Lower leg skin (tissue), 4 donors: ENCODE measurements around the gene MINDY4. TPM values are rescaled to one million over a fixed set of nuclear protein-coding genes. Genes with fewer than 3 reads are reported as not detected.

Source experiments
- DNase-seq, 2 donors: peaks; one replicate each; pipeline ENCODE4 v3.0.0-alpha.2; 2019; ENCODE audit warnings: low spot score in 2 of 2
- H3K4me3 ChIP-seq: fragments of 200-600 bp; sonication (generic); 2 replicates; pipeline ENCODE4 v1.5.1; 2017; ENCODE audit warnings: mild to moderate bottlenecking, low read depth; ENCODE audit not compliant: poor library complexity, severe bottlenecking
- POLR2A ChIP-seq, 2 donors: fragments of 450-650 bp; IDR thresholded peaks; one replicate each; pipeline ENCODE4 v1.6.1; 2016 to 2017; ENCODE audit warnings: antibody characterized with exemption in 2 of 2, mild to moderate bottlenecking in 1 of 2, moderate library complexity in 1 of 2
- WGBS, 2 donors: methylation state at CpG; one replicate each; pipeline ENCODE4 v1.1.5; 2018; 5-methylcytosine and 5-hydroxymethylcytosine counted together
- intact Hi-C: fragments of 100-400 bp; cut with DNase I; formaldehyde crosslinking; loops from one replicate; pipeline ENCODE4 v1.15.0; 2023; ENCODE audit warnings: low total_unique reads
- total RNA-seq, 4 donors: library from RNA; depleted of rRNA; stranded (reverse); fragments of >200 nt; gene quantifications; one replicate each; pipeline ENCODE4 v1.1.0, GENCODE V29; 2016
- TF ChIP-seq, protein P1 (sequence below), 3 donors: fragments of 450-650 bp; IDR thresholded peaks; one replicate each; pipeline ENCODE4 v1.5.1; 2016; ENCODE audit warnings: antibody characterized with exemption in 3 of 3, mild to moderate bottlenecking in 3 of 3, moderate library complexity in 2 of 3

MINDY4 gene
- total RNA-seq, 4 donors from 2014 or later: 4.0 to 4.7 (median 4.4) TPM

DNA sequence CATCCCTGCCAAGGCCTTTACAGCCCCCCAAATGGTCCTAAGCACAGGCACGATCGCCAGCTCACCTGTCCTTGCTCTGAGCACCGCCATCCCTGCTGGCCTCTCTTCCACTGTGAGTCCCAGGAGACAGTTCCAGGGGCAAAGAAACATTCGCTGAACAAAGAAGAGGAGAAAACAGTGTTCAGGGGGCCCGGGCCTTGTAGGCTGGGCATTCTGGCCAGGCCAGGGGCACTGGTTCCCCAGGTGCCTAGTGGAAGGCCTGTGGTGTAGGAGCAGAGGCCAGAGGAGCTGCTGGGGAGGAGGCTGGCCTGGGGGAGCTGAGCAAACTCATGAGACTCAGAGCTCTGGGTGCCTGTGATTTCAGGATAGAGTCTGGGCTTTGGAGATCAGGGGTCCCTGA is 163.0 kb downstream of the MINDY4 start:
- intact Hi-C loops: no loop called here
- 89 to 93% methylated on average over 5 of the region's 5 CpGs for WGBS, 2 donors
- no peak for DNase-seq
- no peak overlapping the region for H3K4me3 ChIP-seq
- TF ChIP-seq, protein P1, sequence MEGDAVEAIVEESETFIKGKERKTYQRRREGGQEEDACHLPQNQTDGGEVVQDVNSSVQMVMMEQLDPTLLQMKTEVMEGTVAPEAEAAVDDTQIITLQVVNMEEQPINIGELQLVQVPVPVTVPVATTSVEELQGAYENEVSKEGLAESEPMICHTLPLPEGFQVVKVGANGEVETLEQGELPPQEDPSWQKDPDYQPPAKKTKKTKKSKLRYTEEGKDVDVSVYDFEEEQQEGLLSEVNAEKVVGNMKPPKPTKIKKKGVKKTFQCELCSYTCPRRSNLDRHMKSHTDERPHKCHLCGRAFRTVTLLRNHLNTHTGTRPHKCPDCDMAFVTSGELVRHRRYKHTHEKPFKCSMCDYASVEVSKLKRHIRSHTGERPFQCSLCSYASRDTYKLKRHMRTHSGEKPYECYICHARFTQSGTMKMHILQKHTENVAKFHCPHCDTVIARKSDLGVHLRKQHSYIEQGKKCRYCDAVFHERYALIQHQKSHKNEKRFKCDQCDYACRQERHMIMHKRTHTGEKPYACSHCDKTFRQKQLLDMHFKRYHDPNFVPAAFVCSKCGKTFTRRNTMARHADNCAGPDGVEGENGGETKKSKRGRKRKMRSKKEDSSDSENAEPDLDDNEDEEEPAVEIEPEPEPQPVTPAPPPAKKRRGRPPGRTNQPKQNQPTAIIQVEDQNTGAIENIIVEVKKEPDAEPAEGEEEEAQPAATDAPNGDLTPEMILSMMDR (IDR thresholded peaks at IDR 0.05): no peak
- TF ChIP-seq POLR2A (IDR thresholded peaks at IDR 0.05): no peak

DNA sequence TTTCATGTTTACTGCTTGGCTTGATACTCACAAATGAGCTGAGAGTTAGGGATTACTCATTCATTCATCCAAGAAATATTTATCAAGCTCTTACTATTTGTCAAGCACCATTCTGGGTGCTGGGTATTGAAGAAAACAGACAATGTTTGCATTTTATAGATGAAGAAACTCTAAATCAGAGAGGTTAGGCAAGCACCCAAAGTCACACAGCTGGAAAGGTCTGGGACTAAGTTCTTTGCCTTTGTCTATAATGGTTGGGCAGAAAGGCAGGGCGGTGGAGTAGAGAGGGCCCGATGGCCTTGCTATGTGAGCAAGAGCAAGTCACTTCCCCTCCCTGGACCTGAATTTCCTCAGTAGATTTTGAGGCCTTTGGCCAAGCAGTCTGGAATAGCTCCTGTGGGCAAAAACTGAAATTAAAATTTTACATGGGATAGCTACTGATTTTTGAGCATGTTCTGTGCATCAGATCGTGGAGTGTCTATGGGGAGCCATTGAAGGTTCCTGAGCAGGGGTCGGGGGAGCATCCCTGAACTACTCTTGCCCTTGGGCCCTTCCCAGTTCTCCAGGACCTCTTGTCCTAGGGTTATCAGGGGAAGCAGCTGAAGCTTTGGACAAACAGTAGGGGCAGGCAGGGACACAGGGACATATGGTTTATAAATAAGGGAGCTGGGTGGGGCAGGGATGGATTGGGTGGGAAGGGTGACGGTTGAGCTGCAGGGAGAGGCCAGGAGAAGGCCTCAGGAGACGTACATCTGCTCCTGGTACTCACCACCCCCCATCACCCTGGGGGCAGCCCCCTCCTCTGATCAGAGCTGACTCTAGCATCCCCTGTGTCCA is 163.7 kb downstream of the MINDY4 start:
- no peak for DNase-seq
- intact Hi-C loops: no loop called here
- 84 to 88% methylated on average over 6 of the region's 6 CpGs for whole genome bisulfite sequencing, 2 donors
- H3K4me3 ChIP-seq: no peak overlapping the region
- TF ChIP-seq, protein P1 (IDR thresholded peaks at IDR 0.05): no peak
- TF ChIP-seq POLR2A (IDR thresholded peaks at IDR 0.05): no peak

DNA sequence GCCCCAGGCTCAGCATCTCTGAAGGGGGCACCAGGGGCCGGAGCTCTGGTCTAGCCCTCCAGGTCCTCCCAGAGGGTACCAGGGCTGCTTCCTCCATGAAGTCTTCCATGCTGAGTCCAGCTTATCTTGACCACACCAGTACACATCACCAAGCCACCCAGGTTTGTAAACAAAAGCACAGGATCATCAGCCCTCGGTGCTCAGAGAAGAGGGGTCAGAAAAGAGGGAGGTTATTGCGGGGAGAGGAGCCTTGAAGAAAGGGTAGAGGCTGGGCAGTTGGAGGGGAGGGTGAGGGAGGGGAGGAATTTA is 164.3 kb downstream of the MINDY4 start:
- DNase-seq: no peak
- intact Hi-C loops: no loop called here
- no peak overlapping the region for H3K4me3 ChIP-seq
- WGBS, 2 donors: 91 to 94% methylated on average over 3 of the region's 3 CpGs
- no peak for TF ChIP-seq POLR2A (IDR thresholded peaks at IDR 0.05)
- TF ChIP-seq, protein P1 (IDR thresholded peaks at IDR 0.05): no peak

DNA sequence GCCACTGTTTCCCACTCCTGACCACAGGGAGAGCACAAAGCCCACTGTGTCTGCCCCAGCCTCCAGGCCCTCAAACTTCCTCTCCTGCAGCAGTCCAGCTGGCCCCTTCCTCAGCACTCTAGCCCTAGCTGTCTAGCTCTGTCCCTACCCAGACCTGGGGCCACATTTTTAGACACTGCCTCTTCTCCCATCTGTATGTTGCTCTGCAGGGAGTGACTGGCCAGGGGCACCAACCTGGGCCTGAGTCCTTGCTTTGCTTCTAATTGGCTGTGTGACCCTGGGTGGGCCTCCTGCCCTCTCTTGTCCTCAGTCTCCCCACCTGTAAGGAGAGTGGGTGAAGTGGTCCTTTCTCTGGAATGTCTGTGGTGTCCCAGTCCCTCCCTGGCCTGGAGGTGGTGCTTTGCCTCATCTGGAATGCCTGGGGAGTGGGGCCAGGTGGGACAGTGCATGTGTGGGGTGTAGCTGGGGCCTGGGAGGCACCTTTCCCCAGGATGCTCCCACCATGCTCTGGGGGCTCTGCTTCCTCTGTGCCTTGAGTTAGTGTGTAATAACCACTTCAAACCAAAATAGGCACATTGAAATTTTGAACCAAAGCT is 165.5 kb downstream of the MINDY4 start:
- no peak for DNase-seq
- intact Hi-C loops: no loop called here
- no peak overlapping the region for H3K4me3 ChIP-seq
- TF ChIP-seq, protein P1 (IDR thresholded peaks at IDR 0.05): no peak
- TF ChIP-seq POLR2A (IDR thresholded peaks at IDR 0.05): no peak

DNA sequence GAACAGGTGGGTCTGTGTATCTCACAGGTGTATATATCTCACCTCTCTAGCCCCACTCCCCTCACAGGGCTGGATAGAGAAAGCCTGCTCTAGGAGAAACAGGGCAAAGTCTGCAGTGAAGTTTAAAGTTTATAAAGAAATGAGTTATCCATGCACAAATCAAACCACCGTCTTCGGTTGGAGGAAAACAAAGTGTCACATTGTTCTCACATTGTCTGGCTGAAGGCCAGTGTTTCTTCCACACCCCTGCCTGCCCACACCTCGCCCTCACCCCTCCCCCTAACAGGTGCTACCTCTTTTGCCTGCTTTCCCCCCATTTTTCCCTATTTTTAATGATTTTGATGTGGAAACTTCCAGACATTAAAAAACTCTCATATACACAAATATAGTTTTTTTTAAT is 166.2 kb downstream of the MINDY4 start:
- DNase-seq: no peak
- no peak overlapping the region for H3K4me3 ChIP-seq
- intact Hi-C loops: no loop called here
- 39 to 43% methylated on average over 3 of the region's 3 CpGs for WGBS, 2 donors
- TF ChIP-seq, protein P1 (IDR thresholded peaks at IDR 0.05): no peak
- TF ChIP-seq POLR2A (IDR thresholded peaks at IDR 0.05): no peak
